Measurements from ENCODE around the gene C22orf31. TPM values are rescaled to one million over a fixed set of nuclear protein-coding genes. Genes with fewer than 3 reads are reported as not detected.

Gene C22orf31
- total RNA-seq, 1 experiment from 2014 or later, result not detected

- no peak overlapping the region for H3K27ac ChIP-seq (ENCODE audit: low read length)
- H4K20me1 ChIP-seq (ENCODE audit: low read length), result no peaks in the 10 kb centered on the region
- no peak overlapping the region for H2AFZ ChIP-seq (ENCODE audit: low read length)
- no peaks in the 10 kb centered on the region for H3K9me3 ChIP-seq (ENCODE audit: low read length)
- no peak overlapping the region for H3K4me2 ChIP-seq (ENCODE audit: low read length)
- no peak for TF ChIP-seq EZH2phosphoT487 (IDR thresholded peaks at IDR 0.05; ENCODE audit: borderline replicate concordance, low read length)
- TF ChIP-seq CTCF (conservative IDR thresholded peaks at IDR 0.05; ENCODE audit: low read depth, low read length), result no peak
- no peak for TF ChIP-seq EZH2 (IDR thresholded peaks at IDR 0.05; ENCODE audit: low read length, unreplicated experiment)
- no peaks in the 10 kb centered on the region for H3F3A ChIP-seq (ENCODE audit: low read length, unreplicated experiment)
- H3K4me3 ChIP-seq (ENCODE audit: low read length), result no peak overlapping the region
- ATAC-seq (no peak), DNase-seq (peak; percentile 39)
- peaks cover 10% of the 10 kb centered on the region; the same call in 1 of the 2 replicates for H3K4me1 ChIP-seq (ENCODE audit: insufficient read depth, low read length)
- CTCF ChIA-PET, result no interaction called here
- POLR2A ChIA-PET (ENCODE audit: unreplicated experiment), result no interaction called here
- BruUV-seq (replicated peaks), result no TSS peak
- intact Hi-C loops (cut with micrococcal nuclease), result no loop called here
- no peaks in the 10 kb centered on the region for H3K79me2 ChIP-seq (ENCODE audit: low read length)
- no peak overlapping the region for H3K9ac ChIP-seq (ENCODE audit: low read length)
- no peaks in the 10 kb centered on the region for H3K36me3 ChIP-seq (ENCODE audit: low read depth, low read length)
- H3K27me3 ChIP-seq (ENCODE audit: low read length), result no peaks in the 10 kb centered on the region
- no peaks in the 10 kb centered on the region for H3K9me2 ChIP-seq (replicated peaks; ENCODE audit: low read length)
Observed at GRCh38 chr22:29080106-29080975, 18.7 kb upstream of the C22orf31 start.

GRCh38 chr22:29079218-29079901 lies 17.7 kb upstream of the C22orf31 start:
- Histone ChIP-seq H3K9me2 (replicated peaks; ENCODE audit: low read length) (no peaks in the 10 kb centered on the region), H3K4me2 (ENCODE audit: low read length) (no peak overlapping the region), H3K9ac (ENCODE audit: low read length) (no peak overlapping the region), H3K4me3 (ENCODE audit: low read length) (no peak overlapping the region), H2AFZ (ENCODE audit: low read length) (no peak overlapping the region), H3K9me3 (ENCODE audit: low read length) (no peaks in the 10 kb centered on the region), H3K79me2 (ENCODE audit: low read length) (no peaks in the 10 kb centered on the region), H3K27me3 (ENCODE audit: low read length) (no peaks in the 10 kb centered on the region), H4K20me1 (ENCODE audit: low read length) (no peaks in the 10 kb centered on the region), H3F3A (ENCODE audit: low read length, unreplicated experiment) (no peaks in the 10 kb centered on the region), H3K4me1 (ENCODE audit: insufficient read depth, low read length) (peaks cover 10% of the 10 kb centered on the region; the same call in 1 of the 2 replicates), H3K36me3 (ENCODE audit: low read depth, low read length) (no peaks in the 10 kb centered on the region), H3K27ac (ENCODE audit: low read length) (no peak overlapping the region)
- TF ChIP-seq CTCF (conservative IDR thresholded peaks at IDR 0.05; ENCODE audit: low read depth, low read length), result no peak
- TF ChIP-seq EZH2phosphoT487 (IDR thresholded peaks at IDR 0.05; ENCODE audit: borderline replicate concordance, low read length), result no peak
- TF ChIP-seq EZH2 (IDR thresholded peaks at IDR 0.05; ENCODE audit: low read length, unreplicated experiment), result no peak
- DNase-seq, result peak; percentile 51
- POLR2A ChIA-PET (ENCODE audit: unreplicated experiment), result no interaction called here
- no peak for ATAC-seq
- no TSS peak for BruUV-seq (replicated peaks)
- intact Hi-C loops (cut with micrococcal nuclease), result loop anchor here (10.0 kb wide), 1 partner anchor 75 kb away; no protein-coding TSS in a partner anchor
- CTCF ChIA-PET, result no interaction called here
